BLaER1 treated with 17β-estradiol and CSF1 and Interleukin-3, amounts not matched to agents 10 nM and 100 nM (cell line): ENCODE measurements around the gene COL11A2.

ENCODE experiments used
- H3K27ac ChIP-seq, 11 experiments: shearing (Covaris generic); formaldehyde crosslinking; 2 replicates each; pipeline ENCODE4 v1.8.1; 2022
- H3K27me3 ChIP-seq, 11 experiments: shearing (Covaris generic); formaldehyde crosslinking; 2 replicates each; pipeline ENCODE4 v1.8.1; 2022
- H3K36me3 ChIP-seq, 11 experiments: shearing (Covaris generic); formaldehyde crosslinking; 2 replicates each; pipeline ENCODE4 v1.8.1; 2022
- H3K4me1 ChIP-seq, 10 experiments: shearing (Covaris generic); formaldehyde crosslinking; 2 replicates each; pipeline ENCODE4 v1.8.1; 2022
- H3K4me2 ChIP-seq, 11 experiments: shearing (Covaris generic); formaldehyde crosslinking; 2 replicates each; pipeline ENCODE4 v1.8.1; 2022
- H3K4me3 ChIP-seq, 10 experiments: shearing (Covaris generic); formaldehyde crosslinking; 2 replicates each; pipeline ENCODE4 v1.8.1; 2022
- H3K9ac ChIP-seq, 11 experiments: shearing (Covaris generic); formaldehyde crosslinking; 2 replicates each; pipeline ENCODE4 v1.8.1; 2022
- H3K9me3 ChIP-seq, 11 experiments: shearing (Covaris generic); formaldehyde crosslinking; replicated peaks in 1 of 11; 2 replicates each; pipeline ENCODE4 v1.8.1; 2022
- H4K20me1 ChIP-seq, 11 experiments: shearing (Covaris generic); formaldehyde crosslinking; 2 replicates each; pipeline ENCODE4 v1.8.1; 2022
- Cebpa-rat ChIP-seq, 11 experiments: shearing (Covaris generic); IDR thresholded peaks; 2 replicates each; pipeline ENCODE4 v1.8.1; 2022

Gene COL11A2

DNA sequence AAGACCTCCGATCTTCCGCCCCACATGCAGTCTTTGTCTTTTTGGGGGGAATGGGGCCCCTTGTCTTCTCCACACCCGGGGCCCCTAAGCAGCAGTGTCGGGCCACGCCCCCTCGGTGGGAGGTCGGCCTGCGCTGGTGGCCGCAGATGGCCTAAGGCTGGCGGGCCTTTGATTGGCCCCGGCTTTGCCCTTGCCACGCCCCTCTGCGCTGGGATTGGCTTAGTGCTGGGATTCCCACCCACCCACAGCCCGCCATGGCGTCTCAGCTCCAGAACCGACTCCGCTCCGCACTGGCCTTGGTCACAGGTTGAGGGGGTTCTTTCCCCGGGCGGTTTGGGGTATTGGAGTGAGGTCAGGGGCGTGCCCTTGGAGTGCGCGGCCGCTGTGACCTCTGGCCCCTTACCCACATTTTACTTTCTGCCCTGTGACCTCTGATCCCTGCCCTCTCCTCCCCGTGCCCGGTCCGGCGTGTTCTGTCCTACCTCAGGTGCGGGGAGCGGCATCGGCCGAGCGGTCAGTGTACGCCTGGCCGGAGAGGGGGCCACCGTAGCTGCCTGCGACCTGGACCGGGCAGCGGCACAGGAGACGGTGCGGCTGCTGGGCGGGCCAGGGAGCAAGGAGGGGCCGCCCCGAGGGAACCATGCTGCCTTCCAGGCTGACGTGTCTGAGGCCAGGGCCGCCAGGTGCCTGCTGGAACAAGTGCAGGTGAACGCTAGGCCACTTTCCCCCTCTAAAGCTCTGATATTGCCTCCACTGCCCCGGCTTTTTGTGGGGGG, 12.3 kb upstream of the COL11A2 start, which contains the start of gene HSD17B8:
Gene HSD17B8 (plus strand): TSS at position 241 of the 776 bp plus-strand sequence. CDS start 14 bp downstream, at position 255.
- Histone ChIP-seq H3K27me3 (peaks cover 0 to 23% (median 10%) of the 10 kb centered on the region in 11 experiments; a peak in 11 of 22 replicates), H3K27ac (peak within 1 kb of the TSS; percentile 11 to 67 (median 55); a peak in 20 of 22 replicates), H3K4me1 (peaks cover 53 to 65% (median 59%) of the 10 kb centered on the region in 10 experiments), H3K9me3 (no peaks in the 10 kb centered on the region), H4K20me1 (peaks cover 0 to 29% (median 6%) of the 10 kb centered on the region in 11 experiments; a peak in 8 of 22 replicates), H3K4me3 (peak within 1 kb of the TSS; percentile 65 to 83 (median 73)), H3K4me2 (peak within 1 kb of the TSS; percentile 93 to 100 (median 100)), H3K9ac (peak within 1 kb of the TSS; percentile 67 to 87 (median 80)), H3K36me3 (peaks cover 21 to 30% (median 27%) of the 10 kb centered on the region in 11 experiments)
- no peak for TF ChIP-seq Cebpa-rat (IDR thresholded peaks at IDR 0.05)

DNA sequence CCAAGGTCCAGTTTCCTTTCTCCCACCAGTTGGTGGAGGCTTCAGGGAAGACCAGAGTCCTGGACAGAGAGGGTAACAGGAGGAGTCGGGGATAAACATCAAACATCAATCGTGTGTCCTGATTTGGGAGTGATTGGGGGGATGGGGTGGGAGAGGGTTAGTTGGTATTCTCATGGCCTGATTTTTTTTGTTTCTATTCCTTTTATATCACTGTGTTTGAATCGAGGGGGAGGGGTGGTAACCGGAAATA, 11.8 kb upstream of the COL11A2 start:
- H3K27me3 ChIP-seq = peaks cover 0 to 23% (median 10%) of the 10 kb centered on the region in 11 experiments; a peak in 11 of 22 replicates
- H3K27ac ChIP-seq = 0 out of 22 replicates have a peak overlapping the region, but pooled peaks of 1 of the 11 experiments have one; percentile 65
- H3K4me3 ChIP-seq = peak overlapping the region; percentile 65 to 83 (median 73); a peak in 17 of 20 replicates
- peaks cover 0 to 26% (median 6%) of the 10 kb centered on the region in 11 experiments; a peak in 8 of 22 replicates for H4K20me1 ChIP-seq
- no peaks in the 10 kb centered on the region for H3K9me3 ChIP-seq
- peak overlapping the region in 5 of 11 experiments; percentile 11 to 81 (median 80); a peak in 5 of 22 replicates for H3K9ac ChIP-seq
- H3K4me2 ChIP-seq = peak overlapping the region; percentile 93 to 100 (median 100)
- peaks cover 50 to 64% (median 59%) of the 10 kb centered on the region in 10 experiments for H3K4me1 ChIP-seq
- peaks cover 19 to 27% (median 25%) of the 10 kb centered on the region in 11 experiments for H3K36me3 ChIP-seq
- no peak for TF ChIP-seq Cebpa-rat (IDR thresholded peaks at IDR 0.05)

DNA sequence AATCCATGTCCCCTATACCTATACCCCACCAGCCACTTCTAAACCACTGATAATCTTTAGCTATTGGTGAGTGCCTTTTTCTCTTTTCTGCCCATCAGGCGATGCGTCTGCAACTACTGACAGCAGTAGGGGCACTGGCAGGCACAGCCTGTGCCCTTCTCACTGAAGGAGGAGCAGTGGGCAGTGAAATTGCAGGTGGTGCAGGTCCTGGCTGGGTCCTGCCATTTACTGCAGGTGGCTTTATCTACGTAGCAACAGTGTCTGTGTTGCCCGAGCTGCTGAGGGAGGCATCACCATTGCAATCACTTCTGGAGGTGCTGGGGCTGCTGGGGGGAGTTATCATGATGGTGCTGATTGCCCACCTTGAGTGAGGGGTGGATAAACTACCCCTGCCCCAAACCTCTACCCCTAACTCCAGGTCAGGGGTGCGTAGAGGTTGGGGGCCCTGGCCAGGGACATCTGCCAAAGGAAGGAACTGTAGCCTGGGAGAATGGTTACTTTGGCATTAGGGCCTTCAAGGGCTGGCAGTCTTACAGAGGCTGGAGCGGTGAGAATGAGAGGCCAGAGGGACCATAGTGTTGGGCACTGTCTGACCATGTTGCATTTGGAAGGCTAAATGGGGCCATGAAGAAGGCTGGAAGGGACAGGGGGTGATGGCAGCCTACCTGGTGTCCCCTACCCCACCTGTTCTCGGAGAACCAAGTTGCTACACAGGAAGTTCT, 11.3 kb upstream of the COL11A2 start:
- 0 out of 22 replicates have a peak overlapping the region, but pooled peaks of 1 of the 11 experiments have one; percentile 65 for H3K27ac ChIP-seq
- H3K9ac ChIP-seq = peak overlapping the region in 4 of 11 experiments; percentile 11 to 81 (median 79); a peak in 2 of 22 replicates
- H3K4me2 ChIP-seq = peak overlapping the region; percentile 93 to 100 (median 100)
- peaks cover 0 to 27% (median 6%) of the 10 kb centered on the region in 11 experiments; a peak in 9 of 22 replicates for H4K20me1 ChIP-seq
- TF ChIP-seq Cebpa-rat (IDR thresholded peaks at IDR 0.05) = no peak
- no peaks in the 10 kb centered on the region for H3K9me3 ChIP-seq
- peaks cover 0 to 23% (median 10%) of the 10 kb centered on the region in 11 experiments; a peak in 11 of 22 replicates for H3K27me3 ChIP-seq
- peaks cover 50 to 64% (median 59%) of the 10 kb centered on the region in 10 experiments for H3K4me1 ChIP-seq
- H3K4me3 ChIP-seq = peak overlapping the region in 8 of 10 experiments; percentile 65 to 83 (median 74); a peak in 6 of 20 replicates
- peaks cover 19 to 27% (median 25%) of the 10 kb centered on the region in 11 experiments for H3K36me3 ChIP-seq

DNA sequence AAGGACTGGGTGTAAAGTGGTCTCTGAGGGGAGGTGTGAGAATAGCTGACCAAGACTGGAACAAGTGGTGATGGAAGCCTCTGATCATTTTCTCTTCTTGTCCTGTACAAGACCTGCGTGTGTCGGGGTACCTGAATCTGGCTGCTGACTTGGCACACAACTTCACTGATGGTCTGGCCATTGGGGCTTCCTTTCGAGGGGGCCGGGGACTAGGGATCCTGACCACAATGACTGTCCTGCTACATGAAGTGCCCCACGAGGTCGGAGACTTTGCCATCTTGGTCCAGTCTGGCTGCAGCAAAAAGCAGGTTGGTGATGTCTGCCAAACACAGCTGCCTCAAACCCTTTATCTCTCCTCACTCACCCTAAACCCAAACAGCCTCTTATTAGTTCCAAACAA, 10.5 kb upstream of the COL11A2 start:
- Histone ChIP-seq H3K9ac (peak overlapping the region in 7 of 11 experiments; percentile 0 to 100 (median 99); a peak in 6 of 22 replicates), H3K27me3 (peaks cover 0 to 23% (median 10%) of the 10 kb centered on the region in 11 experiments; a peak in 11 of 22 replicates), H3K9me3 (no peaks in the 10 kb centered on the region), H4K20me1 (peaks cover 6 to 35% (median 12%) of the 10 kb centered on the region in 11 experiments; a peak in 17 of 22 replicates), H3K4me2 (peak overlapping the region in 10 of 11 experiments; percentile 95 to 100 (median 98); a peak in 18 of 22 replicates), H3K4me1 (peaks cover 52 to 71% (median 66%) of the 10 kb centered on the region in 10 experiments), H3K36me3 (peaks cover 19 to 34% (median 25%) of the 10 kb centered on the region in 11 experiments), H3K27ac (no peak overlapping the region), H3K4me3 (peak overlapping the region in 1 of 10 experiments; percentile 98; a peak in 2 of 20 replicates)
- TF ChIP-seq Cebpa-rat (IDR thresholded peaks at IDR 0.05) = no peak

DNA sequence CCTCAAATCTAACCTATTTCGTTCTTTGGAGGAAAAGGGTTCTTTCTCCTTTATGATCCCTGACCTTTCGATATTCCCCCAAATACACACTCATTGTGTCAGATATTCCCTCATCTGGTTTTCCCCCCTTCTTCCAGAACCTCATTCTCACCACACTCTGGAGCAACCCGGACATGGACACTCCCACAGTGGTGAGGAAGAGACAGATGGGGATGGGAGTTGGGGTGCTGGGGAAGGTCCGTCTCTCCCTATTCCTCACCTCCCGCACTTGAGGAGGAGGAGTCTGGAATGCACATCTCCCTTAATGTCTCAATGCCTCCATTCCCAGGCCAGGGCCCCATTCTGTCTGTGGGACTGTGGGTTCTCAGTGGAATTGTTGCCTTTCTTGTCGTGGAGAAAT, 9.7 kb upstream of the COL11A2 start:
- no peaks in the 10 kb centered on the region for H3K9me3 ChIP-seq
- peak overlapping the region in 3 of 11 experiments; percentile 96 to 100 (median 100); a peak in 2 of 22 replicates for H3K27ac ChIP-seq
- H3K4me3 ChIP-seq = peak overlapping the region; percentile 65 to 98 (median 90); a peak in 19 of 20 replicates
- H3K4me2 ChIP-seq = peak overlapping the region; percentile 95 to 100 (median 99)
- no peak for TF ChIP-seq Cebpa-rat (IDR thresholded peaks at IDR 0.05)
- peaks cover 7 to 43% (median 19%) of the 10 kb centered on the region in 11 experiments; a peak in 17 of 22 replicates for H4K20me1 ChIP-seq
- peaks cover 24 to 37% (median 30%) of the 10 kb centered on the region in 11 experiments for H3K36me3 ChIP-seq
- H3K4me1 ChIP-seq = peaks cover 45 to 73% (median 65%) of the 10 kb centered on the region in 10 experiments
- peaks cover 0 to 23% (median 10%) of the 10 kb centered on the region in 11 experiments; a peak in 11 of 22 replicates for H3K27me3 ChIP-seq
- H3K9ac ChIP-seq = peak overlapping the region; percentile 93 to 100 (median 98); a peak in 20 of 22 replicates

DNA sequence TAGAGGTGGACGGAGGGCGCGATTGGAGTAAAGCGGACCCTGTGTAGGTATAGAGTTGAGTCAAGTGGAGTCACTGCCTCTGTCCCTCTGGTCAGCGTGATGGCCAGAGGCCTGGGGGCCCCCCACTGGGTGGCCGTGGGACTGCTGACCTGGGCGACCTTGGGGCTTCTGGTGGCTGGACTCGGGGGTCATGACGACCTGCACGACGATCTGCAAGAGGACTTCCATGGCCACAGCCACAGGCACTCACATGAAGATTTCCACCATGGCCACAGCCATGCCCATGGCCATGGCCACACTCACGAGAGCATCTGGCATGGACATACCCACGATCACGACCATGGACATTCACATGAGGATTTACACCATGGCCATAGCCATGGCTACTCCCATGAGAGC, 8.9 kb upstream of the COL11A2 start:
- Histone ChIP-seq H4K20me1 (peaks cover 13 to 45% (median 23%) of the 10 kb centered on the region in 11 experiments; a peak in 17 of 22 replicates), H3K4me1 (peaks cover 45 to 71% (median 66%) of the 10 kb centered on the region in 10 experiments), H3K9me3 (no peaks in the 10 kb centered on the region), H3K4me3 (peak overlapping the region; percentile 65 to 98 (median 90)), H3K27ac (peak overlapping the region; percentile 95 to 100 (median 97)), H3K27me3 (peaks cover 0 to 15% (median 3%) of the 10 kb centered on the region in 11 experiments; a peak in 10 of 22 replicates), H3K9ac (peak overlapping the region; percentile 93 to 100 (median 98)), H3K36me3 (peaks cover 32 to 45% (median 38%) of the 10 kb centered on the region in 11 experiments), H3K4me2 (peak overlapping the region; percentile 95 to 100 (median 99))
- no peak for TF ChIP-seq Cebpa-rat (IDR thresholded peaks at IDR 0.05)

DNA sequence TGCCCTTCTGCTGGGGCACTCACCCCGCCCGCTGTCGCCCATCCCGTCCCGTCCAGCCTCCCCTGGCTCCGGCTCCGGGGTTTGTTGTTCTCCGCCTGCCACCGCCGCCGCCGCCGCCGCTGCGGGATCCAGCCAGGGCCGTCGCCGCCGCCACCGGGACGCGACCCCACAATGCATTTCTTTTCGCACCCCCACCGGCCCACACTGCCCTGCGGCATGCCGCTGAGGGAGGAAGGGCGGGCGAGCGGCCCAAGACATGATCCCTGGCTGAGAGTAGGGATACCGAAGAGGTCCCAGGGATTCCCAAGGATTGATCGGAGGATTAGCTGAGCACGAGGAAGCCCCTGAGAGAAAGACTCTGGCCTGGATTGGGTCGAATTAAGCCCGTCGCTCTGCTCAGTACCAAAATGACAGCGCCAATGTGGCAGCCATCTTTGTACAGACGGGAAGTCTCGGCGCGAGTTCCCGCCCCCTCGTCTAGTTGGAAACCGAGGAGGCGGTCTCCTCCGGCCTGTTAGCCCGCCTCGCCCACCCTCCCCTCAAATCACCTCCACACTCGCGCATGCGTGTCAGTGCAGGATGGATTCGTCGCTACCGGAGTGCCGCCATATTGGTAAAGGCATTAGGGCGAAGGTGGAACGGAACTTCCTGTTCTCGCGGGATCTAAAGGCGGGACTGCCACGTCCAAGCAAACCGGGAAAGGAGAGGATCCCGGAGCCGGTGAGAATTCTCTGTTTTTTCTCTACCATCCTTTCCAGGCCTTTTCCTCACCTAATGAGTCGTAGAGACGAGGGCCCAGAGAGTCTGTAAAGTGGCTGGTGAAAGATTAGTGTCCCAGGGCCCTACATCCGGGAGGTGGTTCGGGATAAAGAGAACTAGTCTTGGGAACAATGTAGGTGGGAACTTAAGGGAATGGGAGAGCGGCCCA, 8.2 kb upstream of the COL11A2 start, which contains the start of the genes RXRB and SLC39A7:
Gene RXRB (minus strand): TSS at position 447 of the 928 bp plus-strand sequence. CDS start 189 bp downstream, at position 258.
Gene SLC39A7 (plus strand): TSS at position 649 of the 928 bp plus-strand sequence. CDS start 379 bp downstream, outside the sequence.
- TF ChIP-seq Cebpa-rat (IDR thresholded peaks at IDR 0.05) = no peak
- H4K20me1 ChIP-seq = peaks cover 14 to 52% (median 23%) of the 10 kb centered on the region in 11 experiments; a peak in 17 of 22 replicates
- H3K4me3 ChIP-seq = peak within 1 kb of the TSS; percentile 65 to 98 (median 90)
- H3K4me1 ChIP-seq = peaks cover 43 to 70% (median 63%) of the 10 kb centered on the region in 10 experiments
- peaks cover 39 to 52% (median 44%) of the 10 kb centered on the region in 11 experiments for H3K36me3 ChIP-seq
- peak within 1 kb of the TSS; percentile 95 to 100 (median 97) for H3K27ac ChIP-seq
- H3K4me2 ChIP-seq = peak within 1 kb of the TSS; percentile 97 to 100 (median 99)
- peaks cover 0 to 9% (median 0%) of the 10 kb centered on the region in 11 experiments; a peak in 8 of 22 replicates for H3K27me3 ChIP-seq
- H3K9ac ChIP-seq = peak within 1 kb of the TSS; percentile 93 to 100 (median 98)
- H3K9me3 ChIP-seq = no peaks in the 10 kb centered on the region
